A673 (cell line): ENCODE results near the gene TXNRD1. TPM values are rescaled to one million over a fixed set of nuclear protein-coding genes. Genes with fewer than 3 reads are reported as not detected.

Experiments used
- BruUV-seq: library from RNA; stranded (reverse); fragments of 400-500 nt; replicated peaks from 2 replicates; lab custom pipeline; 2021; lab: Mats Ljungman, UMichigan
- CTCF ChIA-PET: fragments of 300-600 bp; sonication (Branson Sonifier 250); formaldehyde crosslinking; loops from one replicate; lab custom pipeline; 2022; ENCODE audit warnings: antibody characterized with exemption; lab: Charles Lee
- POLR2A ChIA-PET: fragments of 300-600 bp; sonication (Branson Sonifier 250); formaldehyde crosslinking; loops from one replicate; lab custom pipeline; 2022; ENCODE audit warnings: antibody characterized with exemption; ENCODE audit not compliant: low non-redundant PET; lab: Charles Lee
- DNase-seq: peaks from one replicate; pipeline ENCODE4 v3.0.0-alpha.2; 2015; ENCODE audit warnings: low spot score
- H3K27ac ChIP-seq: fragments of 200-600 bp; sonication (generic); 2 replicates; pipeline ENCODE4 v1.5.1; 2016; ENCODE audit warnings: mixed run types, low read depth, mild to moderate bottlenecking, mixed read lengths, antibody characterized with exemption, low read length; ENCODE audit not compliant: poor library complexity, severe bottlenecking
- H3K27me3 ChIP-seq: fragments of 200-600 bp; sonication (generic); replicated peaks from 2 replicates; pipeline ENCODE4 v1.6.1; 2017; ENCODE audit warnings: mixed run types, low read depth, mild to moderate bottlenecking, mixed read lengths, antibody characterized with exemption, low read length; ENCODE audit not compliant: insufficient read depth, poor library complexity
- H3K36me3 ChIP-seq: fragments of 200-600 bp; sonication (generic); 2 replicates; pipeline ENCODE4 v1.6.1; 2016; ENCODE audit warnings: mixed run types, mild to moderate bottlenecking, mixed read lengths, antibody characterized with exemption, low read length; ENCODE audit not compliant: insufficient read depth, poor library complexity, severe bottlenecking
- H3K4me1 ChIP-seq: fragments of 200-600 bp; sonication (generic); 2 replicates; pipeline ENCODE4 v1.6.1; 2017; ENCODE audit warnings: mixed run types, mild to moderate bottlenecking, mixed read lengths, antibody characterized with exemption, low read length; ENCODE audit not compliant: insufficient read depth, poor library complexity, severe bottlenecking
- H3K4me3 ChIP-seq: fragments of 200-600 bp; sonication (generic); 2 replicates; pipeline ENCODE4 v1.5.1; 2016; ENCODE audit warnings: low read depth, mixed run types, mild to moderate bottlenecking, mixed read lengths, low read length; ENCODE audit not compliant: poor library complexity, severe bottlenecking
- H3K9me3 ChIP-seq: fragments of 200-600 bp; sonication (generic); 2 replicates; pipeline ENCODE4 v1.6.1; 2016; ENCODE audit warnings: mixed run types, low read depth, mild to moderate bottlenecking, mixed read lengths, antibody characterized with exemption, low read length; ENCODE audit not compliant: poor library complexity, severe bottlenecking
- EZH2 ChIP-seq: fragments of 200-600 bp; sonication (generic); IDR thresholded peaks from 2 replicates; pipeline ENCODE4 v1.6.1; 2017; ENCODE audit warnings: borderline replicate concordance, low read depth, mild to moderate bottlenecking, mixed read lengths, antibody characterized with exemption, low read length; ENCODE audit not compliant: poor library complexity, severe bottlenecking
- intact Hi-C: fragments of 100-400 bp; cut with micrococcal nuclease; formaldehyde crosslinking; loops from one replicate; pipeline ENCODE4 v1.10.0; 2022; ENCODE audit not compliant: unreplicated experiment
- total RNA-seq: library from RNA; stranded (reverse); gene quantifications from 2 replicates; pipeline ENCODE4 v1.2.3, GENCODE V29; 2021
- TF ChIP-seq, protein P1 (sequence below): fragments of 300-800, 200-600 bp; sonication (generic); conservative IDR thresholded peaks from 2 replicates; pipeline ENCODE4 v1.5.1; 2017; ENCODE audit warnings: low read depth, mild to moderate bottlenecking, antibody characterized with exemption, low read length, moderate library complexity, mixed read lengths

The TXNRD1 gene
- total RNA-seq, 1 experiment from 2014 or later, result 226 TPM

DNA sequence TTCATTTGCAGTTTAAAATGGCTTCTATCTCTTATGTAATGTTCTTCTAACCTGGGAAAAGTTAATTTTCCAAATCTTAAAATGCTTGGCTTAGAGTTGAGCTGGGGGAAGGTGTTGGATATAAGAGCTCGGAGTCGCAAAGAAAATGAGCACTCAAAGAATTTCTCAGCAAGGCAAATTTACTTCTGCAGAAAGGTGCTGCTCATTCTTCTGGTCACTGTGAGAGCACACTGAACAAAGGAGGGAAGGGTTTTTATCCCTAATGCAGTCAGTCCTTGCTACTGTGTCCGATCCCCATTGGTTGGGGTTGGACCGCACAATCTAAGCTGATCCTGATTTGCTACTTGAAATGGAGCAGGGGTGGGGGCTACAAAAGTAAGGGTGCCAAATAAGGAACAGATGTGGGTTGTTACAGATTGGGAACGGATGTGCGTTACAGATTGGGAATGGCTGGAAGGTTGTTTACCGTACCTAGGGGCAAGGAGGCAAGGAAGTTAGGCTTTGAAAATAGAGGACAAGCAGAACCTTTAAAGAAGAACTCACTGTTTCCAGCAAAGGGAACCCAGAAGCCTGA is 19.4 kb downstream of the TXNRD1 start:
- TF ChIP-seq, protein P1, sequence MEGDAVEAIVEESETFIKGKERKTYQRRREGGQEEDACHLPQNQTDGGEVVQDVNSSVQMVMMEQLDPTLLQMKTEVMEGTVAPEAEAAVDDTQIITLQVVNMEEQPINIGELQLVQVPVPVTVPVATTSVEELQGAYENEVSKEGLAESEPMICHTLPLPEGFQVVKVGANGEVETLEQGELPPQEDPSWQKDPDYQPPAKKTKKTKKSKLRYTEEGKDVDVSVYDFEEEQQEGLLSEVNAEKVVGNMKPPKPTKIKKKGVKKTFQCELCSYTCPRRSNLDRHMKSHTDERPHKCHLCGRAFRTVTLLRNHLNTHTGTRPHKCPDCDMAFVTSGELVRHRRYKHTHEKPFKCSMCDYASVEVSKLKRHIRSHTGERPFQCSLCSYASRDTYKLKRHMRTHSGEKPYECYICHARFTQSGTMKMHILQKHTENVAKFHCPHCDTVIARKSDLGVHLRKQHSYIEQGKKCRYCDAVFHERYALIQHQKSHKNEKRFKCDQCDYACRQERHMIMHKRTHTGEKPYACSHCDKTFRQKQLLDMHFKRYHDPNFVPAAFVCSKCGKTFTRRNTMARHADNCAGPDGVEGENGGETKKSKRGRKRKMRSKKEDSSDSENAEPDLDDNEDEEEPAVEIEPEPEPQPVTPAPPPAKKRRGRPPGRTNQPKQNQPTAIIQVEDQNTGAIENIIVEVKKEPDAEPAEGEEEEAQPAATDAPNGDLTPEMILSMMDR, result no peak
- TF ChIP-seq EZH2, result no peak
- Histone ChIP-seq H3K9me3 (peaks cover 18% of the 10 kb centered on the region), H3K27ac (no peak overlapping the region), H3K27me3 (no peaks in the 10 kb centered on the region), H3K4me3 (no peak overlapping the region), H3K36me3 (no peaks in the 10 kb centered on the region), H3K4me1 (no peaks in the 10 kb centered on the region)
- ChIA-PET POLR2A (no interaction called here), CTCF (no interaction called here)
- BruUV-seq, result no TSS peak
- DNase-seq, result no peak
- intact Hi-C loops, result no loop called here

DNA sequence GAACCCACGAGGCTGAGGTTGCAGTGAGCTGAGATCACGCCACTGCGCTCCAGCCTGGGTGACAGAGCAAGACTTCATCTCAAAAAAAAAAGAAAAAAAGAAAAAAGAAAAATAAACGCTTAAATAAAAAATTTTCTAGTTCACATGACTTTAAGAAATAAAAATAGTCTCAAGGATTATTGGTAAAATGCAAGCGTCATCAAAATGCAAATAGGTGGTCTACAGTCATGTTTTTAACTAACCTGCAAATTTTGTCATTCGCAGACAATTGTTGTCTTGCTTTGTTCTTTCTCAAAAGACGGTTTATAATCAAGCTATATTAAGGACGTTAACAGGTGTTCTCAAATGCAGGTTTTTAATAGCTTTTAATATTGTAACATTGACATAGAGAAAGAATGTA is 22.4 kb downstream of the TXNRD1 start:
- no peak overlapping the region for H3K27ac ChIP-seq
- no TSS peak for BruUV-seq
- no peaks in the 10 kb centered on the region for H3K36me3 ChIP-seq
- H3K27me3 ChIP-seq, result no peaks in the 10 kb centered on the region
- no peak for DNase-seq
- intact Hi-C loops, result no loop called here
- H3K9me3 ChIP-seq, result peaks cover 9% of the 10 kb centered on the region
- ChIA-PET CTCF (no interaction called here), POLR2A (no interaction called here)
- TF ChIP-seq, protein P1, result no peak
- TF ChIP-seq EZH2, result no peak
- no peak overlapping the region for H3K4me3 ChIP-seq
- no peaks in the 10 kb centered on the region for H3K4me1 ChIP-seq

DNA sequence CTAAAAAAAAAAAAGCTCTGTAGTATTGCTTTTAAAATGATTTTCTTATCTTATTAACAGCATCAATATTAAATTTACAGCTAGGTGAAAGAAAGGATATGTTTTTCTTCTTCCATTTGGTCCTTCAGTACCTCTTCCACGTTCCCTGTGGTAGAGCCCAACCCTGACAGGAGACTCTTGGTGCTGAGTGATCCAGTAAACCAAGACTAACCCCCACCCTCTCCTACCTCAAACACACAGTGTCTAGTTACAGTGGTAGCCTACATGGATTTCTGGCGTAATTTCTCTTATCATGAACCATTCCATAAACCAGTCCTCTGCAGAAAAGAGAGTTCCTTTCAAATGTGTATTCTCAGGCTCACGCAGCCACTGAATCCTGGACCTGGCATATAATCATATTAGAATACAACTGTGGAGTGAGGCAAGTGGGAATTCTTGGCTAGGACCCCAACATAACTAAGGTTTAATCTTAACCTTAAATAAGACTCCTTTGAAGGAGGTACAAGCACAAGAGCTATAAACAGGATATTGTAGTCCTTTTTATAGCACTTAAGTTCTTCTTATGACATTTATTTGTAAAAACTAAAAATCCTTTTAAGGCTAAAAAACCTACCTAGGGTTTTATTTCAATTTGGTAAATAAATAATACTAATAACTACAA is 27.1 kb downstream of the TXNRD1 start:
- H3K27me3 ChIP-seq, result no peaks in the 10 kb centered on the region
- no peak overlapping the region for H3K27ac ChIP-seq
- no peaks in the 10 kb centered on the region for H3K9me3 ChIP-seq
- DNase-seq, result no peak
- ChIA-PET POLR2A (interaction anchor here (0.6 kb wide), 1 partner anchor 731 kb away, joined by 8 read pairs; no protein-coding TSS in a partner anchor), CTCF (no interaction called here)
- TF ChIP-seq, protein P1, result no peak
- no peak for TF ChIP-seq EZH2
- no peak overlapping the region for H3K4me3 ChIP-seq
- intact Hi-C loops, result no loop called here
- H3K4me1 ChIP-seq, result no peaks in the 10 kb centered on the region
- no TSS peak for BruUV-seq
- H3K36me3 ChIP-seq, result no peaks in the 10 kb centered on the region
